ENCODE measurements around the gene OR10V1.
A peak's percentile ranks its signal among the peaks of the same experiment; 100 is the strongest.
"Not testable (repeated sequence)": the region's sequence is repeated elsewhere in the genome, so short reads cannot be mapped to it uniquely, and the experiment has no call there.

Gene OR10V1

DNA sequence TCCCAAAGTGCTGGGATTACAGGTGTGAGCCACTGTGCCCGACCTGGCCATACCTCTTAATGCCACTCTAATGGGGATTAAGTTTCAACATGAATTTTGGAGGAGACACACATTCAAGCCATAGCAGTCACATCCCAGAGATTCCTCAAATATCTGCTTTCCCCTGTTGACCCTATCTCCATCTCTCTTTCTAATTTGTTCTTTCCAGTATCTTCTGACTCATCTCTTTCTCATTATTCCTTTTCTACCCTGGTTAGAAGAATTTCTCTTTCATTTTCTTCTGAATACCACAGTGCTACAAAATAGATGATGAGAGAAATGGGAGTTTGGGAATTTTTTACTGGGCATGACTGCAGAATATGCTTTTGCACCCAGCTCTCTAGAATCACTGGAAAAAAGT is 5.1 kb downstream of the OR10V1 start:
- no peak for DNase-seq

DNA sequence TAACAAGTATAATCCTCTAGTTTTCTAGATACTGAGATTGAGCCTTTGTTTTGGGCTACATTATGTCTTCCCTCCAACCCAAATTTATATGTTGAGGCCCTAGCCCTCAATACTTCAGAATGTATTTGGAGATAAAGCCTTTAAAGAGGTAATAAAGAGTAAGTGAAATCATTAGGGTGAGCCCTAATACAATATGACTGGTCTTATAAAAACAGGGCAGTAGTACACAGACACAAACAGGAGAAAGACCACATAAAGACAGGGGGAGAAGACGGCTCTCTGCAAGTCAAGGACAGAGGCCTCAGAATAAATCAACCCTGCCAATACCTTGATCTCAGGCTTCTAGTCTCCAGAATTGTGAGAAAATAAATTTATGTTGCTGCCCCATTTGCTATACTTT is 6.3 kb downstream of the OR10V1 start:
- DNase-seq = no peak

DNA sequence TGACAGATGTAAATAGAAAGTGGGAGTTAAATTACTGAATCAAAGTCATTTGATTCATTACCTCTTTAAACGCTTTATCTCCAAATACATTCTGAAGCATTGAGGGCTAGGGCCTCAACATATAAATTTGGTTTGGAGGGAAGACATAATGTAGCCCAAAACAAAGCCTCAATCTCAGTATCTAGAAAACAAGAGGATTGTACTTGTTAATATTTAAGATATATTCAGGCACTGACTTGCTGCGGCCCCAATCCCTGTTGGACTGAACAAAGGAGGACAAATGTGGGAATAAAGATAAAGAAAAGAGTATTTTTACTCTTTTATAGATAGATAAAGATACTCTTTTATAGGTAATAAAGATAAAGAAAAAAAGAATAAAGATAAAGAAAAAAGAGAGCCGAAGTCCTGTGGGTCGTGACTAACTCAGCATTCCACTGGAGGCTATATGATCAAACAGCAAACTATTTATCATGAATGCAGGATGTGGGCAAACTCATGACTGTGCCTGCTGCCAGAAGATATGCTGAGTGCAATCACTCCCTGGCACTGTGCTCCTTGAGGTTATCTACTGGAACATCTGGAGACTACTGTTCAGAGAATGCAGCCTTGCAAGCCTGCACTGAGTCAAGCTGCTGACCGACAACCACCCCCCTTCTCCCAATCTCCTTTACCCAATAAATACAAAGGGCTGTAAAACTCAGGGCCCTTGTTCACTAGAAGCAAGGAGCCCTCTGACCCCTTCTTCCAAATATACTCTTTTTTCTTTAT is 6.9 kb downstream of the OR10V1 start:
- peak in 1 of 2 donors; percentile 45 for DNase-seq

DNA sequence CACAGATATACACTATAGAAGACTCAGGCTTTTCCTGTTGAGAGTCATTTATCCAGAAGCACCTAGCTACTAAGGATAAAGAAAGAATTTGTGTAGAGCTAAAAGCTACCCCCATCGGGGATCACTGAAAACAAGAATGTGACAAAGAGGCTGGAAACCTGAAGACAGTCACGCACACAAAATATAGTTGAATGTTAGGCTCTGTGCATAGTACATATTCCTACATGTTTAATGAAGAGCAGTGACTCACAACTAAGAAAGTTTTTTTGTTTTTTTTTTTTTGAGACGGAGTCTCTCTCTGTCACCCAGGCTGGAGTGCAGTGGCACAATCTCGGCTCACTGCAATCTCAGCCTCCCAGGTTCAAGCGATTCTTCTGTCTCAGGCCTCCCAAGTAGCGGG is 8.4 kb downstream of the OR10V1 start:
- no peak for DNase-seq

DNA sequence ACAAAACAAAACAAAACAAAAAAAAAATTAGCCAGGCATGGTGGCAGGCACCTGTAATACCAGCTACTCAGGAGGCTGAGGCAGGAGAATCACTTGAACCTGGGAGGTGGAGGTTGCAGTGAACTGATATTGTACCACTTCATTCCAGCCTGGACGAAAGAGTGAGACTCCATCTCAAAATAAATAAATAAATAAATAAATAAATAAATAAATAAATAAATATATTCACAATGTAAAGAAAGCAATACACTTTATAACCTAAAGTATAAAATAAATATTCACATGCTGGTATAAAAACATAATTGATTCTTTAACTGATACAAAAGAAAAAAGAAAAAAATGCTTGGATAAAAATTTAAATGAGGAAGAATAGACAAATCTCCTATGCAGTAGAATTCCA is 10.1 kb downstream of the OR10V1 start:
- DNase-seq = not testable (repeated sequence)

DNA sequence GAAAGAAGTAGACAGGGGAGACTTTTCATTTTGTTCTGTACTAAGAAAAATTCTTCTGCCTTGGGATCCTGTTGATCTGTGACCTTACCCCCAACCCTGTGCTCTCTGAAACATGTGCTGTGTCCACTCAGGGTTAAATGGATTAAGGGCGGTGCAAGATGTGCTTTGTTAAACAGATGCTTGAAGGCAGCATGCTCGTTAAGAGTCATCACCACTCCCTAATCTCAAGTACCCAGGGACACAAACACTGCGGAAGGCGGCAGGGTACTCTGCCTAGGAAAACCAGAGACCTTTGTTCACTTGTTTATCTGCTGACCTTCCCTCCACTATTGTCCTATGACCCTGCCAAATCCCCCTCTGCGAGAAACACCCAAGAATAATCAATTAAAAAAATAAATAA is 13.5 kb downstream of the OR10V1 start:
- not testable (repeated sequence) for DNase-seq

DNA sequence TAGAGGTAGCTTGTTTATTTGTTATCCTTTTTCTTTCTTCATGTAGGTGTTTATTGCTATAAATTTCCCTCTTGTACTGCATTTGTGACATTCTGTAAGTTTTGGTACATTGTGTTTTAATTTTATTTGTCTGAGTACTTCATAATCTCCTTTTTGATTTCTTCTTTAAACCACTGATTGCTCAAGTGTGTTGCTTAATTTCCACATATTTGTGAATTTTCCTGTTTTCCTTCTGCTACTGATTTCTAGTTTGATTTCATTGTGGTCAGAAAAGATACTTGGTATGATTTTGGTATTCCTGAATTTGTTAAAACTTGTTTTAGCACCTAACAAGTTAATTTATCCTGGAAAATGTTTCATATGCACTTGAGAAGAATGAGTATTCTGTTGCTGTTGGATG is 15.1 kb downstream of the OR10V1 start:
- no peak for DNase-seq

DNA sequence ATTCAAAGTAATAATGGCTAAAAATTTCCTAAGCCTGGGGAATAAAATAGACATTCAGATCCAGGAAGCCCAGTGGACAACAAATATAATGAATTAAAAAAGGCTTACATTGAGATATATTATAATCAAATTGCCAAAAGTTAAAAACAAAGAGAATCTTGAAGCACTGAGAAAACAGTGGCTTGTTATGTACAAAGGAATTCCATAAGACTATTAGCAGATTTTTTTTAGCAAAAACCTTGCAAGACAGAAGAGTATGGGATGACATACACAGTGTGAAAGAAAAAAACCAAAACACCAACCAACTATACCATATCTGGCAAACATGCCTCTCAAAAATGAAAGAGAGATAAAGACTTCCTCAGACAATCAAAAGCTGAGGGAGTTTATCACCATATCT is 20.7 kb downstream of the OR10V1 start:
- DNase-seq = no peak

DNA sequence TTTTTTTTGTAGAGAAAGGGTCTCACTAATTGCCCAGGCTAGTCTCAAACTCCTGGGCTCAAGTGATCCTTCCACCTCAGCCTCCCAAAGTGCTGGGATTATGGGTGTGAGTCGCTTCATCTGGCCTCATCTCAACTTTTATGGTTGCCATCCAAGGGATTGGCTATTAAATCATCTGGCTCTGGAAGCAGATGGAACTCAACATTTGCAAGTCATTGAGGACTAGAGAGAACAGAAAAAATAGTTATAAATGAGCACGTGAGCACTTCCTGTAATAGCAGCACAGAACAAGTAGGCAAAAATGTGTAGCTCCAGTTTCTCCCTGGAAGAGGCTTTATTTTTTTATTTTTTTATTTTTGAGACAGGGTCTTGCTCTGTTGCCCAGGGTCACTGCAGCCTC is 22.5 kb downstream of the OR10V1 start:
- DNase-seq = peak in 1 of 2 donors; percentile 29

DNA sequence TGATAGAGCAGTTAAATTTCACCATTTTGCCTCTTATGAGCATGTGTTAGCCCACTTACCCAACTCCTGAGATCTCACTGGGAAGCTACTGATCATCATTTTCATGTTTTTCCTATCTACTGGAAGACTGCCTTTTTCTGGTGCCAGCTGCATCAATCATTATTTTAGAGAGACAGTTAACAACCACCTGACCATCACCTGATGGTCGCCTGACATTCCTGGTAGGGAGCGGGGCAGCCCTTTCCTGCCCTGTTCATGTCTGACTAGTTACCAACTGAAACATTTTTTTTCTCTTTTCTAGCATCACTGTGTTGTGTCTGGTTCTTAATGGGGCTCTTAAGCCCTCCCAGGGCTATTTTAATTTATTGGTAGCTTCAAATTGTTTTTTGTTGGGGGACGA is 24.6 kb downstream of the OR10V1 start:
- DNase-seq = no peak

DNA sequence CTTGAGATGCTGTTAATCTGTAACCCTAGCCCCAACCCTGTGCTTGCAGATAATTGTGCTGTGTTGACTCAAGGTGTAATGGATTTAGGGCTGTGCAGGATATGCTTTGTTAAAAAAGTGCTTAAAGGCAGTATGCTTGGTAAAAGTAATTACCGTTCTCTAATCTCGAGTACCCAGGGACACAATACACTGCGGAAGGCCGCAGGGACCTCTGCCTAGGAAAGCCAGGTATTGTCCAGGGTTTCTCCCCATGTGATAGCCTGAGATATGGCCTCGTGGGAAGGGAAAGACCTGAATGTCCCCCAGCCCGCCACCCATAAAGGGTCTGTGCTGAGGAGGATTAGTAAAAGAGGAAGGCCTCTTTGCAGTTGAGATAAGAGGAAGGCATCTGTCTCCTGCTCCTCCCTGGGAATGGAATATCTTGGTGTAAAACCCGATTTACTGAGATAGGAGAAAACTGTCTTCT is 32.4 kb downstream of the OR10V1 start:
- DNase-seq = not testable (repeated sequence)

DNA sequence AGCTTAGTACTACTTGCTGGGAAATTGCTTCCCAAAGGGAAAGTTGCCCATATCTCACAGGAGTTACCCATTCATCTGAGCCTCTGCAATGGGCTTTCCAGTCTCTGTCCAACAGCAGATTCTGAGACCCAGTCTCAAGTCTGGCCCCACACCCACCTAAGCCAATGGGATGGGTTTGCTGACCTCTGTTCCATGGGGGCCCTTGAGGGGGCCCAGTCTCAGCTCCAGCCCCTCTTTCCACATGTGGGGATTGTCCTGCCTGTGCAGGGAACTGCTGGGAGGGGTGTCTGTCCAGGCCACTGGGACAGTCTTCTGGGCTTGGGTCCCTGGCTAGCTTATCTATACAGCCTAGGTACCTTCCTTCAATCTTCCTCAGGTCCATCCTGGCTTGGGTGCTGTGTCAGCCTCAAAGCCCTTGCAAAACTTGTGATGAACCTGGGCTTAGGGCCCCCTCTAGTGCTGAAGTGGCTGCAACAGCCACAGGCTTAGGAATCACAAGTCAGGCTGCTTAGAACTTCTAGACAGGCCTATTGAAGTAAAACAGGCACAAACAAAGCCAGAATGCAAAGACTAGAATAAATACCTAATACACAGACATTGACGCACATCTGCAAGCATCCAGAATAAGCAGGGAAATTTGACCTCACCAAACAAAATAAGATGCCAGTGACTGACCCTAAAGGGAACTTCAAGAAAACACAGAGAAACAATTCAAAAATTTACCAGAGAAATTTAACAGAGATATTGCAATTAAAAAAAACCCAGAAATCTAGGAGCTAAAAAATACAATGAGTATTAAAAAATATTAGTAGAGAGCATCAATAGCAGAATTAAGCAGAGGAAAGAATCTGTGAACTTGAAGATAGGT is 33.1 kb downstream of the OR10V1 start:
- DNase-seq = peak; percentile 12 to 46

DNA sequence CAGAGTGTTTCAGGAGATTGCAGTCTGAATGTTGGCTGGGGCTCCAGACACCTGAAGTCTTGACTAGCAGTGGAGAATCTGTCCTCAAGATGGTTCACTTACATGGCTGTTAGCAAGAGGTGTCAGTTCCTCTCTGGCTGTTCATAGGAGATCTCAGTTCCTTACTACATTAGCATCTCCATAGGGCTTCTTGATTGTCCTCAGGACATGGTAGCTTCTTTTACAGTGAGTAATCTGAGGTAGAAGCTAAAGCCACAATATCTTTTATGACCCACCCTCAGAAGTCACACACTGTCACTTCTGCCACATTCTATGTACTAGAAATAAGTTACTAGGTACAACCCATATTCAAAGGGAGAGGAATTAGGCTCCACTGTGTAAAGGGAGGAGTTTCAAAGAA is 34.3 kb downstream of the OR10V1 start:
- DNase-seq = no peak

DNA sequence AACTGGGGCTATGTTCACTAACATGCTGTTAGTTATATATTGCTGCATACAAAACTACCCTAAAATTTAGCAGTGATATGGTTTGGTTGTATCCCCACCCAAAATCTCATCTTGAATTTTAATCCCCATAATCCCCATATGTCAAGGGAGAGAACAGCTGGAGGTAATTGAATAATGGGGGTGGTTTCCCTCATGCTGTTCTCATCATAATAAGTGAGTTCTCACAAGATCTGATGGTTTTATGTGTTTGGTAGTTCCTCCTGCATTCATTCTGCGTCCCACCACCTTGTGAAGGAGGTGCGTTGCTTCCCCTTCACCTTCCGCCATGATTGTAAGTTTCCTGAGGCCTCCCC is 34.9 kb downstream of the OR10V1 start:
- DNase-seq = no peak

DNA sequence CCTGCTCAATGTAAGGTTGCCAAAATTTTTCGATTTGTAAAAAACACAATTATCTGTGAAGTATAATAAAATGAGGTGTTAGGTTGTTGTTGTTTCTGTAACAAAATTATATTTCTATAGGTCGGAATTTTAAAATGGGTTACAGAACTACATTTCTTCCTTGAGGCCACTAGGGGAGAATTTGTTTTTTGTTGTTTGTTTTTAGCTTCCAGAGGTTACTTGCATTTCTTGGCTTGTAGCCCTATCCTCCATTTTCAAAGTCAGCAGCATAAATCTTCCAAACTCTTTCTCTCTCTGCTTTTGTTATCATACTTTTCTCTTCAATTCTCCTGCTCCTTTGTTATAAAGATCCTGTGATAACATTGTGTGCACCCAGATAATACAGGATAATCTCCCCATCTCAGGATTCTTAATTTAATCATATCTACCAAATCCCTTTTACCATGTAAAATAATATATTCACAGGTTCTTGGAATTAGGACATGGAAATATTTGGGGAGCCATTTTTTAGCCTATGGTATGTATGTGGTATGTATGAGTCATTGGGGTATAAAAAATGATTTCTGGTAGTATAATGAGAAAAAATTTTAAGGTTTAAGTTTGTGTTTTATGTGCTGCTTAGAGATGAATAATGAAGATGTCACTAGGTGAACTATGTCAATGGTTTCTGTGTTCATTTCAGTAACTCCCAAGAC is 35.4 kb downstream of the OR10V1 start:
- DNase-seq = no peak

DNA sequence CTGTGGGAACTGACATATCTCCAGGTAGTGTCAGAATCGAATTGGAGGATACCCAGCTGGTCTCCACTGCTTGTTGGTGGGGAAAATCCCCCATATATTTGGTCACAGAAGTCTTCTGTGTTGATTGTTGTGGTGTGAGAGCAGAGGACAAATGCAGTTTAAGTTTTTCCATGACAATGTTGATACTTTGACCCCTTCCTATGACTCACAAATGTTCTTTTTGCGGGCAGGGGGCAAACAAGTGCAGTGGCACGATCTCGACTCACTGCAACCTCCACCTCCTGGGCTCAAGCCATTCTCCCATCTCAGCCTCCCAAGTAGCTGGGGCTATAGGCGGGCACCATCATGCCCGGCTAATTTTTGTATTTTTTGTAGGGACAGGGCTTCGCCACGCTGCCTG is 37.4 kb downstream of the OR10V1 start:
- no peak for DNase-seq

DNA sequence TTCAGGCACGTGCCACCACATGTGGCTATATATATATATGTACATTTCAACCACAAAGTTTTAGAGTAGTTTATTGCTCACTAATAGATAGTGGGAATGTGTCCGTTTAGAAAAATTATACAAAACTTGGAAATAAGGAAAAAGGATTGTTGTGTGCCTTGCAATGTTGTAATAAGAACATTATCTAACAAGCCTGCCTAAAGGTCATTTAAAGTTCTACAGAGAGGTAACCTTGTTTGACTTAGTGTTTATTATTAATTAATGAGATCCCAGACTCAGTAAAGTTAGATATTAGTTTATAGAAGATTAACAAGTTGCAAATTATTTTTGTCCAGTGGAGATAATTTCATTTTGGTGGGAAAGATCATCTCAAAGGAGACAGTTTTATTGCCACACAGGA is 39.4 kb downstream of the OR10V1 start:
- DNase-seq = no peak

DNA sequence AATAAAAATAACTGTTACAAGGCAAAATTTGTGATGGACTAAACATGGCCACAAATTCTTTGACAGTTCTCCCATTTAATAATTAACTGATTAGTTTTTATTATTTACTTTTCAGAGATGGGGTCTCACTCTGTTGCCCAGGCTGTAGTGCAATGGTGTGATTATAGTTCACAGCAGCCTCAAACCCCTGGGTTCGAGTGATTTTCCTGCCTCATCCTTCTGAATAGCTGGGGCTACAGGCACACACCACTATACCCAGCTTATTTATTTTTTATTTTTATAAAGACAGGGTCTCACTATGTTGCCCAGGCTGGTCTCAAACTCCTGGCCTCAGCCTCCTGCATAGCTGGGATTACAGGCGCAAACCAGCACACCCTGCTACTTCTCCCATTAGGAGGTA is 40.4 kb downstream of the OR10V1 start:
- no peak for DNase-seq

DNA sequence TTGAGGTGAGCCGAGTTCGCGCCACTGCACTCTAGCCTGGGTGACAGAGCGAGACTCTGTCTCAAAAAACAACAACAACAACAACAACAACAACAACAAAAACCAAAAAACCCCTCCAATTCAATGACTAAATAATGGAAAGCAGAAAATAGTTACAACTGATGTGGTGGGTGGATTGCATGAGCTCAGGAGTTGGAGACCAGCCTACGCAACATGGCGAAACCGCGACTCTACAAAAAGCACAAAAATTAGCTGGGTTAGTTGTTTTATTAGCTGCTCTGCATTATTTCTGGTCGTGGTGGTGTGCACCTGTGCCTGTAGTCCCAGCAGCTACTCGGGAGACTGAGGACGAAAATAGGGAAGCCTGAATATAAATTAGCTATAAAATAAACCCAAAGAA is 42.2 kb downstream of the OR10V1 start:
- no peak for DNase-seq

DNA sequence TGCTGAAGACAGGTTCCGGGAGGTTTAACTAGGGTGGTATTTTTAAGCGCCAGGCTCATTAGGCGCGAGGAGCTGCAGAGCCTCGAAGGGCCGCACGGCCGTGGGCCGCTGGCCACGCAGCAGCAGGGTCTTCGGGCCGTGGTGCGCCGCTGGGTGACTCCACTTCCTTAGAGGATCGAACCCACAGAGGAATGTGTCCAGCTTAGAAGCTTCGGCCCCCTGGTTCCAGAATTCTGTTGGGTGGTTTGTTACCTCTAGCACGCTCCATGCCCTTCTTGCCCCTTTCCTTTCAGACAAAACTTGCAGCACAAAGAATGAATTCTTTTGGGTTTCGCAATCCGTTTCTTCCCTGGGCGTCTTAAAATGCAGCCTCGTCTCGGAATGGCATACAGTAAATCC is 44.0 kb downstream of the OR10V1 start:
- DNase-seq = peak in 1 of 2 donors; percentile 40

DNA sequence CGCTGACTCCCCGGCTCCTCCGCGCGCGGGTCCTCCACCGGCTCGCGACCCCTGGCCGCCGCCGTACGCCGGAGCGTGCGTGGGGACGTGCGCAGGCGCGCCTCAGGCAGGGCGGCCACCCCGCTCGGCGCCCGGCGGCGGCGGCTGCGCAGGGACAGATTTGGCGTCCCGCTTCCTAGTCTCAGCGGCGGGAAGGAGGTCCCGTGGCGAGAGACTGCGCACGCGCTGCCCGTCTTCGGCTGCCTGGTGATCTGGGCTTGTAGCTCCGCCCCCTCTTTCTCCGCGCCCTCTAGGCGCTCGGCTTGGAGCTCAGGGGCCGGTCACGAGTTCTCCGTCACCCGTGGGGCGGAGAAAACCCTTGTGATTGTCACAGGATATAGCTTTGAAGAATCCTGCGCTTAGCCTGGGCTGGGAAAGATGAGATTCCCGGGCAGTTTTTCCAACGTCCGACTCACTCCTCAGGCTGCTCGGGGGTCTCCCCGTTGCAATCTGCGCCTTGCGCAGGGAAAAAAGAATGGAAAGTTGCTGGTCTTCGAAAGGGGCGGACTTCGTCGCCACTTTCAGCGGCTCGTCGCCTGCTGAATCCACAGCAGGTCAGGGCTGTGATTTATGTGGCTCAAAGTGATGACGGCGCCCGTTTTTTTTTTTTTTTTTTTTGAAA is 44.6 kb downstream of the OR10V1 start, which contains the start of gene PATL1:
TSS of gene PATL1 (minus strand) at position 88 of the 661 bp plus-strand sequence. CDS start 142 bp downstream, outside the sequence.
- DNase-seq = peak; percentile 87 to 99

DNA sequence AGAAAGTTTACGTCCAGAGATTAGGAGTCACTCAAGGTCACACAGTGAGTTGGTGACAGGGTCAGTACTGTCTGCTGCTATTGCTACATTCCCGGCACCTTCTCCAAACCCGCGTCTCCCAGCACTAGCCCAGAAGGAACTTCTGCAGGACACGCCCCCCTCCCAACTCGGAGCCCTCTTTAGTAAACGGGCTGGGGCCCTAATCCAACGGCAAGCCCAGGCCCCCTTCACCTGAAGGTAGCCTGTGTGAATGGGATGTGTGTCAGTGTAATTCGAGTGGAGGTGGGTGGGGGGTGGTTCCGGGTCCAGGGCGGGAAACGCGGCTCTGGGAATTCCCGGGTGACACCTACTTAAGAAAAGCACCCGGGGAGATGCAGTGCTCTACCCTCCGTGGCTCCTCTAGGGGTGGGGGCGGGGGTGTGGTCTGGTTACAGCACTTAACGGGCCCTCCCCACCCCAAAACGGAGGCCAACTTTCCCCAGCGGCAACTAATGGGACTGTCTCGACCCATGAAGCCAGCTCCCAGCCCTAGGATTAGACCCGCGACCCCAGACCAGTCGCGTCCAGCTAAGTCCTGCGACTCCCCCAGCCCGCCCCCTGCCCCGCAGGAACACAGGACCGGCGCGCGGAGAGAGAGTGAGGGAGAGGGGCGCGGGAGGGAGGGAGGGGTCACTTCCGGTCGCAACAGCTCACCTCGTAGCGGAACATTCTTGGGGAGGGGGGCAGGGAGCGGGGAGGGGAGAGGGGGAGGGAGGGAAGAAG is 45.3 kb downstream of the OR10V1 start:
- peak; percentile 11 to 79 for DNase-seq

Measured in bone marrow (tissue), 2 donors.